ENCODE measurements around the gene RPAP3. TPM values are rescaled to one million over a fixed set of nuclear protein-coding genes. Genes with fewer than 3 reads are reported as not detected.
A peak's percentile ranks its signal among the peaks of the same experiment; 100 is the strongest.

Gene RPAP3
- total RNA-seq, 1 donor from 2014 or later: 24.3 TPM

DNA sequence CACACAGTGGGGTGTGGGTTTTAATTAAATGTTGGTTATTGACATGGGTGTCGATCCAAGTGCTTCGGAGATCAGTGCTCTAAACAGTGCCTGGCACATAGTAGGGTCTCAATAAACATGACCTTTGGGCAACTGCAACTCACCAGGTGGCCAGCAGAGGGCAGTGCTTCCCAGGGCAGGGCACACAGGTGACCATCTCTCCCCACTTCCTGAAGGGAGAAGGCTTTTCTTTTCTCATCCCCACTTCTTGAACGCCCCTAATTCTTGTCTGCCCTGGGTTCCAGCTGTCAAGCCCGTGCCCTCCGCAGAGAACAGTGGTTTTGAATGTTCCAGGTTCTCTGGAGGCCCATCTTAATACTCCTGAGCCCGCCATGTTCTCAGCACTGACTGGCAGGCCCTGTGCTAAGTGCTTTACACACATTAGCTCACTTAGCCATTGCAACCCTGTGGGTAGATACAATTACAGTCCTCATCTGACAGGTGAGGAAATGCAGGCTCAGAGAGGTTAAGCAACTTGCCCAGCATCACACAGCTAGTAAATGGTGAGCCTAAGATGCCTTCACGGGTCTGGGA, 36.5 kb upstream of the RPAP3 start:
- DNase-seq: no peak

DNA sequence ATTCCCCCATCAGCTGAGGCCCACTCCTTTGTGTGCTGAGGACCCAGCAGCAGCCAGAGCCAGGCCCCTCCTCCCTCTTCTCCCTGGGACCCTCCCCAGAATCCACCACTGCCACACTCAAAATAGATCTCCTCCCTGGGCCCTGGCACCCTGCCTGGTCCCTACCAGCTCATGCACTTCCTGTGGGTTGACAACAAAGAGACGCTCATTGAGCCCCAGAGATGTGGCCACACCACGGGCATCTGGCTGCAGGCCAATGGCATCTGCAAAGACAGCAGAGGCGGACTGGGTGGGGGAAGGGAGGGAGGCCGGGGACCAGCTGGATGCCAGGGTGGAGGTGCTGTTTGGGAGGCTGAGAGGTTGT, 35.5 kb upstream of the RPAP3 start:
- peak; percentile 90 for DNase-seq

DNA sequence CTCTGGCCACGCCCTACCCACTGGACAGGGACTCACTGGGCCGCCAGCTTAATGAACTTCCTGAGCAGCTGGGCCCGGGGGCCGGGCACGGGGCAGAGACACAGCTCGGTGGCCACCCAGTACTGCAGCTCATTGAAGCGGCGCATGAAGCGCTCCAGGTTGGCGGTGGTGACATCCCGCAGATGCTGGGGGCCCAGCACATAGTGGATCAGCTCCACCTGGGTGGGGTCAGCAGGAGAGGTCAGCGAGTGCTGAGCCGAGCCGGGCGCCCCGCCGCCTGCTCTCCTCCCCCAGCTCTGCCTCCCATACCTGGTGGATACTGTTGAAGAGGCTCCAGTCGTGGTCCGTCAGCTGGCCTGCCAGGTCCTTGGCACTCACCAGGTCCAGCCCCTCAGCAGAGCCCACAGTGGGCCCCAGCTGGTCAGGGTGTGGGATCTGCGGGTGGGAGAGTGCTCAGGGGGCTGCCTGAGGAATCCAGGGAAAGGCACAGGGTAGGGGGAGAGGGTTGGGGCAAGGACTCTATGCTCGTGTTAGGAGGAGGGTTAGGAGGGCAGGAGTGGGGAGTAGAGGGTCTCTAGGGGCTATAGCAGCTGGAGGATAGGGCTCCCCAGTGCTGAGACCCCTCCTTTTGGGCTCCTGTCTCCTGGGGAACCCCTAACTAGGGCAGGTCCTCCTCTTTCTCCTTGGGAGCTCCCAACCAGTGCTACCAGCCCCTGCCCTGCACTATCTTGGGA, 34.9 kb upstream of the RPAP3 start:
- no peak for DNase-seq

DNA sequence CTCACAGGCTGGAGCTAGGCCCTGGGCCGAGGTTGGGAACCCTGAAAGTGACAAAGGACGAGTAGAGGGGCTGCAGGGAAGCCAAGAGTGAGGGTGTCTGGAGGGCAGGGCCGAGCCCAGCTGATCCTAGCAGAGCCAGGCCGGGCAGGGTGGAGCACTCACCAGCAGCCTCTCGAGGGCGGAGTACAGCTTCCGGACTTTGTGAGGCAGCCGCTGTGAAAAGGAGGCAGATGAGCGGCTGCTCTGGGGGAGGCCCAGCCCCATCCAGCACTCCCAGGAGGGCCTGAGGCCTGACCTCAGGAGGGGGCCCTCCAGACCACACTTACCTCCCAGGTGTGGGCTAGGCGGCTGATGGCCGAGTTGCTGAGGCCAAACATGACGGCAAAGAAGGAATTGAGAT, 34.1 kb upstream of the RPAP3 start:
- no peak for DNase-seq

DNA sequence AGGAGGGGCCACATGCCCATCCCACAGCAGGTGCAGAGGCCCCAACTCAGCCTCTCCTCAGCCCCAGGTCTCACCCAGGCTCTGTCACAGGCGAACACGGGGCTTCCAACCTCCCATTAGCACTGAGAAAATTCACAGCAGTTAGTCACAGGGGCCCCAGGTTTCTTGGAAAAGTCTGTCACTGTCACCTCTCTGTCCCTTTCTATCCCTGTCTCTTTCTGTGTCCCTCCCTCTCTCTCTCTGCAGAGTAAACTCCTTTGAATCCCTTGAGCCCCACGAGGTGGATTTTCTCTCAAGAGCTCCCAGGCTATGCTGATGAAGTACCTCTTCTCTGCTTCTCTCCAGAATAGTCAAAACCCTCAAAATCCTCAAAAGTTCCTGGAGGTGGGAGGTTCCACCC, 33.5 kb upstream of the RPAP3 start:
- no peak for DNase-seq

DNA sequence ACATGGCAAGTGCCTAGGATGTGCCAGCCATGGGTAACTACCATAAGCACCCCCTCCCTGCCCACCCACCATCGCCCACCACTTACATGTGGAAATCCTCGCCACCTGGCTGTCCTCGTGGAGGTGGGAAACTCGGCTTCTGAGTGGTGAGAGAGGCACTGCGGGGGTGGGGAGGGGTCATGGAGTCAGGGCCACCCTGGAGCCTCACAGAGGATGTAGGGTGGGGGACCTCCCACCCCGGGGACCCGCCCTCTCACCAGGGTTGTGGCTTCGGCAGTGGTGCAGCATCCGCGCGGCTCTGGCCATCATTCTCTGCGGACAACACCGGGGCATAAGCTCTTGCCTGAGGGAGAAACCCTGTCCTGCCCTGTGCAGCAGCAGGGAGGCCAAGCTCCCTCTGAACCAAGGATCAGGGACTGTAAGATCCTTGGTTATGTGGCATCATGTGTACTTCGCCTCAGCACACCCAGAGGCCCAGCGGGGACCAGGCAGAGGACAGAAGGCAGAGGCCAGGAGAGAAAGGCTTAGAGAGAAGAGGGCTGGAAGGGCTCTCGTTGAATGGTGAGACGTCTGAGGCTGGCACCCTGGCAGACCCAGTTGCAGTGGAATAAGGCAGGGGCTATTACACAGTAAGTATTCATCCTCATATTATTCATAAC, 32.2 kb upstream of the RPAP3 start:
- DNase-seq: no peak

DNA sequence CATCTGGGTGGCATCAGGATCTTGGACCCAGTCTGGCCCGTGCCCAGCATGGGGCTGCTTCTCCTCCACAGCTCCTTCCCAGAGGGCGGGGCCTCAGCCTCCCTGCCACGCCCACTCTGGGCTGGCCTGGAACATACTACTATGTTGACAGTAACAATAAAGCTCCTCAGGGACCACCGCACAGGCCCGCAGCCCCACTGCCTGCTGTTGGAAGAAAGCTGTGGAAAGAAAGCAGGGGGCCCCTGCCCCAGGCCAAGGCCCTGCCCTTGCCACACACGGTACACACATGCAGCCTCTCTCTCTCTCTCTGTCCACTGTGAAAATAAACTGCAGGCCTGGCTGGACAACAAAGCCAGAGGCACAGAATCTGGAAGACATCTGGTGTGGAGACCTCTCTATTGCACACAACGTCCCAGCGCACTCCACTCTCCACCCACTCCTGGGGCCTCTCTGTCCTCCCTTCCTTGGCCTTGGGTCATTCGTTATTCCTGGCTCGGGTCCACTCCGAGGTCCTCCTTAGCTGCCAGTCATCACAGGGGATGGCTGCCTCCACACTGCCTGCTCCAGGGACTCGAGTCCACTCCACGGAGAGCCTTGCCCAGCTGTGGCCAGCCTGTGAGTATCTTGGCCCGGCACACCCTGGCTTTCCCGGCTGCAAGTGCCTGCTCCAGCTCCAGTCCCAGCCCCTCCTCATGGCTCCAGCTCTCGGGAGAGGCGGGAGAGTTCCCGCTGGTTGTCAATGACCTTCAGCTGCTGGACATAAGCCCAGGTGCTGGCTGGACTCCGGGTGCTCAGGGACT, 31.2 kb upstream of the RPAP3 start:
- DNase-seq: peak; percentile 78

DNA sequence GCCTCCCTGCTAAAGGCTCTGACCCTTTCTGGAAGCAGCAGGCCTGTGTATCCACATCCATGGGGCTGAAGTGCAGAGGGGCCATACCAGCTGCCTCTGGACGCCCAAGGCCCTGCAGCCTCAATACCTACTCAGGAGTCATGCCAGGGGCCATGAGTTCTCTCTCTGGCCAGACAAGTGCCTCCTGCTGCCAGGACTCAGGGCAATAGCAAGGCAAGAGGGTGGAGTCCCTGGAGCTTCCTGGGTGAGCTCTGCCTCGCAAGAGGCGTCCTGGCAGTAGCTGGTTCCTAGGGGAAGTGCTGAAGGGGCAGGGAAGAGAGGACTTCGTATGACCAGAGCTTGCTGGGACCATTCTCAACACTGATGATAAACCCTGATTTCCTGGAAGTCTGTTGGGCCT, 30.4 kb upstream of the RPAP3 start:
- DNase-seq: no peak

DNA sequence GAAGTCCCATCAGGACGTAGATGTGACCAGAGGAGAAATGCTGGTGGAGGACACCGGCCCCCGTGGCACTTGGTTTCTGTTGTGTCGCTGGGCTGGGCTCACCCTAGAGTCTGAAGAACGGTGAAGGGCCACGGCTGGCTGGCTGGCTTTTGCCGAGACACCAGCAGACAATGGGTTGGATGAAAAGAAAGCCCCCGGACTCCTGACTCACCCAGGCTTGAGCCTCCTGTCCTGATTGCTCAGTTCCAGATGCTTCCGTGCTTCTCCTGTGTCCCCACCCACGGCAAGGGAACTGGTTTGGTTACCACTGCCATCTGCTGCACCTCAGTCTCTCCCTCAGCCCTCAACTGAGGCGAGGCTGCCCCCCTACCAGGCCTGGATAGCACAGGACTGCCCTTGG, 29.8 kb upstream of the RPAP3 start:
- no peak for DNase-seq

DNA sequence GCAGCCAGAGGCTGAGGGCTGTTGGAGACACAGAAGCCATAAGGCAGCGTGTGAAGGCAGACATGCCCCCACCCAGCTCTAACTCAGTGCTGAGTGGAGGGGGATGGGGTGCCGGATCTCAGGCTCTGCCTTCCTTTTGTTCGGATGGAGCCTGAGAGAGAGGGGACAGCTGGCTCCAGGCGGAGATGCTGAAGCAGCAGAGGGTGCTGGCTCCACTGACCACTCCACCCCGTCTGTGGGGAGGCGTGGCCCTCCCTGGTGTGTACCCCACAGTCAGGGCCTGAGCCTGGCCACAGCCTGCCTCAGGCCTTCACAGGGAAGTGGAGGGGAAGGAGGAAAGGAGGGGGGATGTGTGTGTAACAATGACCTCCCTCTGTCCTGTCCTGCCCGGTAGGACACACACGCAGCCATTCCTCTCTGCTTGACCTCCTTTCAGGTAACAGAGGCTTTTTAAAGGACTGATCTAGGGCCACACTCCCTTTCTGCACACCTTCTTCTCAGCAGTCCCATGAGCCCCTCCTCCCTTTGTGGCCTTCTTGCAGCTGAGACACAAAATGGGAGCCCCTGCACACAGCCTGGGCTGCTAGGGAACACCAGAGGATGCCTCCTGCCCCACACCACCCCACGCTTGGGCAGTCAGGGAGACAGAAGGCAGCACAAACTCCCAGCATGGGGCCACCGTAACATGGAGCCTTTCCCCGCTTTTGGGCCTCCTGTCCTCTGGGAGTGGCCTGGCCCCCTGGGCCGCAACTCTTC, 29.1 kb upstream of the RPAP3 start:
- DNase-seq: no peak

DNA sequence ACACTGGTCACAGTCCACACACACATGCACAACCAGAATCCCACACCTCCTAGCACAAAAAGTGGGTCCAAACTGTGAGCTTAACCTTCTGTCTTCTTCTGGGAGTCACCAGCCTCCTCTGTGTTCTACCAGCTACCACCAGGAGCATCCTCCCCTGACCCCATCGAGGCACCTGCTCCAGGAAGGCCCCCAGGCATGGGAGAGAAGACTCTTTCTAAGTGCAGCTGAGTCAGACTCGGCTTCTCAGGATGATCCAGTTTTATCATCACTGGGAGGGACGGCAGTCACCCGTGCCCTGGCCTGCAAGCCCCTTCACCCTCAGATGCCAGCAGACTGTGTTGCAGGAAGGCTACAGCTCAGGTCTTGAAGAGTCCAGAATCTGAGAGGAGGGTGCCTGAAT, 27.3 kb upstream of the RPAP3 start:
- DNase-seq: no peak

DNA sequence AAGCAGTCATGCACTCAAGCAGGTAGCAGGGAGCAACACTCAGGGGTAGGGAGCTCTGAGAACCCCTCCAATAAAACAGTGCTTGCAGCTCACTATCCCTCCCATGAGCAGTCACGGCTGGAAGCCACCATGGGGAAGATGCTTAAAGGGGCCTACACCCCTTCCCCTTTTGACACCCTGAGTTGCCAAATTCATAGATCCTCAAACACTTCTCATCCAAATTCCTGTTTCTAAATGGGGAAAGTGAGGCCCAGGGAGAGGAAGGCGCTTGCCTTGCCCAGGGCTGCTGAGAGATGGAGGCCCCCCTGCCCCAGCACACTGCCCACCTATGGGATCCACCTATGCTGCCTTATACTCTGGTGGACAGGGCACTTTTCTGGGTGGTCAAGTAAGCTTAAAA, 26.7 kb upstream of the RPAP3 start:
- DNase-seq: no peak

DNA sequence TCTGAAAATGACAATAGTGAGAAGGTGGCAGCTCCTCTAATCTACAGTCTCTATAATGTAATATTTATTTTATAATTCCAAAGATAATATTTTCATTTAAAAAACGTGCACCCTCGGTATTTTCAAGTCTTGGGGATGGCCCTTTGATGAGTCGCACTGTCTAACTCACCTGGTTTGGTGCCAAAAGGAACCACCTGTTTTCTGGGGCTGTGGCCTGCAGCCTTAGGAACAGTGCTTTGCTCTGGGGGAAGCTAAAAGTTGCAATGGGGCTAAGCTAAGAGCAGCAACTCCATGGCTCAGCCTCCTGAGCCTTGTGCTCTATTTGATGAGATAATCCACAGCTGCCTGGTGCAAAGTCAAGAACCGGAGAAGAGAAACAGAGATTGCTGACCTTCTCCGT, 25.9 kb upstream of the RPAP3 start:
- DNase-seq: no peak

DNA sequence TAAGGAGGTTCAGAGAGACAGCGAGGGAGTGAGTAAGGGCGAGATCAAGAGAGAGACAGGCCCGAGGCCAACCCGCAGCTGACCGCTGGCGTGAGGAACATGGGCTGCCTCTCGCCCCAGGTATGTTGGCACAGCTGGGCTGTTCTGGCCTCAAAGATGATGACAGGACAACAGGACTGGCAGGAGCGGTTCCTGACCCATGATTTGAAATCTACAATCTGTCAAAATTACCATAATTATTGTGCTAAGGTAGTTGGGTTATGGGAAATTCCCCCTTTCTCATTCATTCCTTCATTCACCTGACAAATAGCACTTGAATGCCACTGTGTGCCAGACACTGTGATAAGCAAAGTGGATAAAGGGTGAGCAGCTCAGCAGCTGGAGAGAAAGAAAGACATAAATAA, 24.5 kb upstream of the RPAP3 start:
- DNase-seq: no peak

DNA sequence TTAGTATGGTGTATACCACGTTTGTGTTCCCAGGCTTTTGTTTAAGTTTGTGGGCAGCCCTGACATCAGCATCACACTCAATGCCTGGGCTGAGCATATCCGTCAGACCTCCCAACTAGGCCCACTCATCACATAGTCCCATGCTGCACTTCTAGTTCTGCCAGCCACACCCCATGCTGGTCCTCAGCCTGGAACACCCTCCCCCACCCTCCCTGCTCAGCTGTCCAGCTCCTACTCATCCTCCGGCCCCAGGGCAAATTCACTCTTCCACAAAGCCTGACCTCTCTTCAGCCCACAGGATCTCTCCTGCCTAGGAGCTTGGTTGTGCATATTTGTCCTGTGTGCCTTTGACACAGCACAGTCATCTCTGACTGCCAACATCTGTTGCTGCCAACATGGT, 23.4 kb upstream of the RPAP3 start:
- DNase-seq: no peak

DNA sequence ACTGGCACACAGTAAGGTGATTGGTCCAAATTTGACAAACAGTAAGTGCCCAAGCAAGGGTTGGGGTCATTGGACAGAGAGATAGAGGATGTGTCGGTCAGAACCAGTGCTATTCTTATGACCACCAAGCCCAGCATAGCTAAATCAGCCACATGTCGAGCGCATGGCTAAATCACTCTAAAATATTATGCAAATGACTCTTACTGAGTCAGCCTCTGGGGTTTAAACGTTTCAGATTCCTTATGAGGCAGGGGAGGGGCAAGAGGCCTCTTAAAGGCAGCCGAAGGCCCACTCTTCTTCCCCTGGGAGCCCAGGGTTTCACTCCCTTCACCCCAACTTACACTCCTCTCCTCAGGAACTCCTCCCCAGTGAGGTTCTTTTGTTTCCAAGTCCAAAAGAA, 20.1 kb upstream of the RPAP3 start:
- DNase-seq: no peak

DNA sequence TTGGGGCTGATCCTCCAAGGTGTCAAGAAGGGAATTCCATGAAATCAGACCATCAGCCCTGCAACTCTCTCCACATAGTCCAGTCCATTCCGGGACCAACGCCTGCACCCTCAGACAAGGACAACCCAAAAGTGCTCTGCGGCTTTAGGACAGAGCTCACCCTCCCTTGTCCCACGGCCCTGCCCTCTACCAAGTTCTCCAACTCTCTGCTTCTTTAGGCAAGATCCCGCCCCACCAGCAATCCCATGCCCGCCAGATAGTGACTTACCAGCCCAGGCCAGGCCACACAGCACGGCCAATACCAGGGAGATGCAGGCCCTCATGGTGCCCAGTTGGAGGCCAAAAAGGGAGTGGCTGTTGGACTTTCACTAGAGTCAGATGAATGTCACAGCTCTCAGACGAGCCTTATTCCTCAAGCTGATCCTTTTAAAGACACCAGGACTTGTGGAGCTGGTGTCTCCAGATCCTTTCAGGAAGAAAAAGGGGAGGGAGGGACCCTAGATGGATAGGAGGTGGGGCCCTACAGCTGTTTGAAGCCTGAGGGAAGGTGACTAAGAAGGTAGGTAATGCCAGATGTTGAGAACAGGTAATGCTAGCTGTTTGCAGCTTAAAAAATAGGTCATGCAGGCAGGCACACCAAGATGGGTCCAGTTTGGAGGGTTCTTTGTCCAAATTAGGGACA, 19.4 kb upstream of the RPAP3 start, which contains the start of gene ENDOU:
ENDOU (minus strand) TSS at position 400 of the 682 bp plus-strand sequence; CDS start at position 323, 77 bp downstream.
- DNase-seq: no peak

DNA sequence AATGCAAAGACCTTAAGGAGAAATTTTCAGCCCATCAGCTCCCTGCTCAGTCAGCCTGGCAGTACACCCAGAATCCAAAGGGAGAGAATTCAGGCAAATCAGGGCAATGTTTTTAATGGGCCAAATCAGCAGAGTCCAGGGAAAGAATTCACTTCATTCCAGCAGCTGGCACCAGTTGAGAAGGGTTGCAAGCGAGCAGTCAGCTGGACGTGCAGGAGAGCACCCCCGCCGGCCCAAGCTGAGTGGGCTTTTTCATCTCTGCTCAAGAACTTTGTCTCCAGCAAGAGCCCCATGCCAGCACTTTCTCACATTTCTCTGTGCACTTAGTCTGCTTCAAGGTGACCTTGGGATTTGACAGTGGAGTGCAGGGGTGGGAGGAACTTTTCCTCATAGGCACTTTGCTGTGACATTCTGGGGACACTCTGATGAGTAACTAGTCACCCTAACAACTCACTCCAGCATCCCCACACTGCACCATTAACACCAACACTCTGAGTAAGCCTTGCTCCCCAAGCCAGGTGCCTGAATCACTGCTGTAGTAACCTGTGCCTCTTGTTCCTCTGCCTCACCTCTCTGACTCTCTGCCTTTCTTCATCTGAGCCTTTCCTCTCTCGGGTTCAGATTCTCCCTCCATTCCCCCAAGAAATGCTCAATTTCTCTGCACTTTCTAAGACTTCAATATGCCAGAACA, 17.3 kb upstream of the RPAP3 start:
- no peak for DNase-seq

DNA sequence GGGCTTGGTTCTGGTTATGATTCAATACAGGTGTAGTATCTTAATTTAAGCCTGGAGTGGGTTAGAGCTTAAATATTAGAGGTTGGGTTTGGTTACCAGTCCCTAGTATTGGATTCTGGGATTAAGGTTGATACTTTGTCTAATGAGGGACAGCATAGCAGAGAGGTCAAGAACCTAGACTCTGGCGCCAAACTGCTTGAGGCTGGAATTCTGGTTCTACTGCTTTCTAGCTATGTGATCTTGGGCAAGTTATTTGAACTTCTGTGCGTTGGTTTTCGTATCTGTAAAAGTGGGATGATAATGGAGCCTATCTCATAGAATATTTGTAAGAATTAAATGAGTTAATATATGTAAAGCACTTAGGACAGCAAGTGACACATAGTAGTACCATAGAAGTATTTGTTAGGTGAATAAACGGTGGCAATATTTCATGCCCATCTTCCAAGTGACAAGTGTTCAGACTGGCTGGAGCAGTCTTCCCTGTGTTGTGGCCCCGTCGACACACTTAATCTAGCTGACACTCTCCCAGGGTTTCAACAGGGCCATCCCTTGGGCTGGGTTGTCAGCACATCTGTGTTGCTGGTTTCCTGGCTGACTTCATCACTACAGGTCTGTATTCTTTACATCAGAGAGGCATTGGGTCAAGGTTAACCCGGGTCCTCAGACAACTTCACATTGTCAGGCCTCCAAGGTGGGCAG, 16.5 kb upstream of the RPAP3 start:
- DNase-seq: no peak

DNA sequence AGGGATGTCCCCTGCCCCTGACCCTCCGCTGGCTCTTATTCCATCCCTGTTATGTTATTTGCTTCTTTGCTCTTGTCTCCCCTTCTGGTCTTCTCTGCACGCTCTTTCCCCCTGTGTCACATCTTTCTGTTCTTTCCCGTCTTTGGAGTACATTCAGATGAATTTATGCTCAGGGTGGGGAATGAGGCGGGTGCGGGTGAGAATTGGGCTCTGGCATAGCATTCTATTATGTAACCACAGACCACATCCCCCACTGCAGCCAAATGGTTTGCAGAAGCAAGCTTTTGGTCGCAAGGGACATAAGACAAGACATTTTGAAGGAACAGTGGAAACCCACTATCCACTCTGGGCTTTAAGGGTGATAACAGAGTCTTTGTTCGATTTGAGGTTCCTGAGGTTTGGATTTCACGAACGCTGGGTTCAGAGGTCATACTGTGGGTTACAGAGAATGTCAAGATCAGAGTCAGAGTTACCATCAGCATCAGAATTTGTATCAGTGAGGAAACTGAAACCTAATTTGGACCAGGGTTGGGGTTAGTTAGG, 15.7 kb upstream of the RPAP3 start:
- DNase-seq: no peak
